Amygdala (tissue), 56 donors: ENCODE results near the gene TBCCD1.

Experiments used
- DNase-seq, 56 donors: peaks; one replicate each; lab custom pipeline; 2025; lab: John Stamatoyannopoulos, UW

The TBCCD1 gene

GRCh38 chr3:186567072-186567921 is at the start of gene TBCCD1:
TBCCD1 (minus strand) TSS chr3:186567339; CDS start chr3:186564329, 3,010 bp downstream.
- DNase-seq, result peak; percentile 37 to 95 (median 84)

- DNase-seq, result no peak
These were observed 49.1 kb upstream of the TBCCD1 start for GRCh38 chr3:186616299-186616617.

- peak in 55 of 56 donors; percentile 0 to 87 (median 50) for DNase-seq
These were observed 47.7 kb upstream of the TBCCD1 start for GRCh38 chr3:186614597-186615483.

GRCh38 chr3:186614266-186614596 is 47.1 kb upstream of the TBCCD1 start:
- no peak for DNase-seq

GRCh38 chr3:186613637-186614265 is 46.6 kb upstream of the TBCCD1 start:
- DNase-seq, result no peak

GRCh38 chr3:186612721-186613636 is 45.8 kb upstream of the TBCCD1 start, which contains the start of gene AHSG:
AHSG (plus strand) TSS chr3:186613060; CDS start chr3:186613142, 82 bp downstream.
- no peak for DNase-seq

- no peak for DNase-seq
These were observed 44.9 kb upstream of the TBCCD1 start for GRCh38 chr3:186612065-186612464.

- DNase-seq, result no peak
These were observed 42.2 kb upstream of the TBCCD1 start for GRCh38 chr3:186609247-186609868.

GRCh38 chr3:186608624-186609215 is 41.6 kb upstream of the TBCCD1 start:
- no peak for DNase-seq

- no peak for DNase-seq
These were observed 38.7 kb upstream of the TBCCD1 start for GRCh38 chr3:186605561-186606545.

- no peak for DNase-seq
These were observed 37.9 kb upstream of the TBCCD1 start for GRCh38 chr3:186605078-186605477.

- DNase-seq, result no peak
These were observed 36.0 kb upstream of the TBCCD1 start for GRCh38 chr3:186603159-186603558.

GRCh38 chr3:186600896-186601295 is 33.8 kb upstream of the TBCCD1 start:
- DNase-seq, result no peak

- no peak for DNase-seq
These were observed 32.6 kb upstream of the TBCCD1 start for GRCh38 chr3:186599785-186600166.

GRCh38 chr3:186599142-186599784 is 32.1 kb upstream of the TBCCD1 start:
- no peak for DNase-seq

- no peak for DNase-seq
These were observed 31.6 kb upstream of the TBCCD1 start for GRCh38 chr3:186598794-186599141.

GRCh38 chr3:186598108-186598784 is 31.1 kb upstream of the TBCCD1 start:
- DNase-seq, result no peak
